Ectodermal cell (in vitro differentiated cells): Measurements from ENCODE around the gene CSMD2.

Experiments used
- H3K27ac ChIP-seq: 2 replicates; pipeline ENCODE4 v1.7.0; 2013; ENCODE audit warnings: mild to moderate bottlenecking, low read depth, low read length; ENCODE audit not compliant: insufficient read depth, poor library complexity, severe bottlenecking
- H3K27me3 ChIP-seq: 2 replicates; pipeline ENCODE4 v1.7.0; 2013; ENCODE audit warnings: mild to moderate bottlenecking, low read length; ENCODE audit not compliant: insufficient read depth, control insufficient read depth, poor library complexity, severe bottlenecking
- H3K36me3 ChIP-seq: one replicate; pipeline ENCODE4 v1.7.0; 2013; ENCODE audit warnings: low read length; ENCODE audit not compliant: control insufficient read depth, insufficient read depth
- H3K4me1 ChIP-seq: one replicate; pipeline ENCODE4 v1.7.0; 2013; ENCODE audit warnings: low read length; ENCODE audit not compliant: control insufficient read depth, insufficient read depth
- H3K4me3 ChIP-seq: 2 replicates; pipeline ENCODE4 v1.7.0; 2013; ENCODE audit warnings: low read depth, low read length, control low read depth; ENCODE audit not compliant: insufficient read depth
- H3K9me3 ChIP-seq: 2 replicates; pipeline ENCODE4 v1.7.0; 2013; ENCODE audit warnings: mild to moderate bottlenecking, low read length, moderate library complexity; ENCODE audit not compliant: control insufficient read depth
- whole genome bisulfite sequencing, 2 experiments: methylation state at CpG; one replicate each; pipeline ENCODE4 v1.1.7; 2013; ENCODE audit warnings: missing lambda C conversion rate in 2 of 2; 5-methylcytosine and 5-hydroxymethylcytosine counted together

CSMD2 gene

GRCh38 chr1:33916786-33917185 lies 248.2 kb downstream of the CSMD2 start:
- Histone ChIP-seq H3K27ac (no peak overlapping the region), H3K36me3 (no peaks in the 10 kb centered on the region), H3K4me3 (no peak overlapping the region), H3K9me3 (no peaks in the 10 kb centered on the region), H3K4me1 (no peaks in the 10 kb centered on the region), H3K27me3 (no peaks in the 10 kb centered on the region)
- WGBS, 2 experiments: 89 to 90% methylated on average over 11 of the region's 11 CpGs

- H3K9me3 ChIP-seq: no peaks in the 10 kb centered on the region
- H3K27me3 ChIP-seq: no peaks in the 10 kb centered on the region
- no peaks in the 10 kb centered on the region for H3K36me3 ChIP-seq
- no peaks in the 10 kb centered on the region for H3K4me1 ChIP-seq
- no peak overlapping the region for H3K27ac ChIP-seq
- no peak overlapping the region for H3K4me3 ChIP-seq
- WGBS, 2 experiments: 93 to 97% methylated on average over 2 of the region's 2 CpGs
Observed at GRCh38 chr1:33914531-33914930, 250.5 kb downstream of the CSMD2 start.

- 95 to 97% methylated on average over 11 of the region's 11 CpGs for WGBS, 2 experiments
Observed at GRCh38 chr1:33908324-33908956, 256.6 kb downstream of the CSMD2 start.

GRCh38 chr1:33906156-33906555 lies 258.9 kb downstream of the CSMD2 start:
- H3K27me3 ChIP-seq: no peaks in the 10 kb centered on the region
- peaks cover 15% of the 10 kb centered on the region for H3K4me1 ChIP-seq
- no peaks in the 10 kb centered on the region for H3K9me3 ChIP-seq
- no peaks in the 10 kb centered on the region for H3K36me3 ChIP-seq
- no peak overlapping the region for H3K27ac ChIP-seq
- no peak overlapping the region for H3K4me3 ChIP-seq
- 81 to 89% methylated on average over 1 of the region's 1 CpG for WGBS, 2 experiments

More at GRCh38 chr1:33908324-33908956, 256.6 kb downstream of the CSMD2 start:
- Histone ChIP-seq H3K4me1 (peaks cover 2% of the 10 kb centered on the region), H3K27ac (no peak overlapping the region), H3K9me3 (no peaks in the 10 kb centered on the region), H3K27me3 (no peaks in the 10 kb centered on the region), H3K4me3 (no peak overlapping the region), H3K36me3 (no peaks in the 10 kb centered on the region)

- H3K4me3 ChIP-seq: no peak overlapping the region
Observed at GRCh38 chr1:33905241-33905640, 259.8 kb downstream of the CSMD2 start.

GRCh38 chr1:33903210-33903589 lies 261.8 kb downstream of the CSMD2 start:
- Histone ChIP-seq H3K27ac (no peak overlapping the region), H3K4me3 (no peak overlapping the region), H3K4me1 (peaks cover 15% of the 10 kb centered on the region), H3K36me3 (no peaks in the 10 kb centered on the region), H3K9me3 (no peaks in the 10 kb centered on the region), H3K27me3 (no peaks in the 10 kb centered on the region)
- 60 to 63% methylated on average over 2 of the region's 2 CpGs for WGBS, 2 experiments

More at GRCh38 chr1:33905241-33905640, 259.8 kb downstream of the CSMD2 start:
- peaks cover 15% of the 10 kb centered on the region for H3K4me1 ChIP-seq
- no peaks in the 10 kb centered on the region for H3K9me3 ChIP-seq
- H3K27ac ChIP-seq: no peak overlapping the region
- WGBS, 2 experiments: 90 to 91% methylated on average over 3 of the region's 3 CpGs
- no peaks in the 10 kb centered on the region for H3K36me3 ChIP-seq
- H3K27me3 ChIP-seq: no peaks in the 10 kb centered on the region

GRCh38 chr1:33902486-33903209 lies 262.4 kb downstream of the CSMD2 start:
- Histone ChIP-seq H3K27me3 (no peaks in the 10 kb centered on the region), H3K4me1 (peaks cover 15% of the 10 kb centered on the region), H3K4me3 (no peak overlapping the region), H3K36me3 (no peaks in the 10 kb centered on the region), H3K9me3 (no peaks in the 10 kb centered on the region), H3K27ac (no peak overlapping the region)
- WGBS, 2 experiments: 81 to 87% methylated on average over 6 of the region's 6 CpGs

GRCh38 chr1:33899746-33900145 lies 265.3 kb downstream of the CSMD2 start:
- no peaks in the 10 kb centered on the region for H3K36me3 ChIP-seq
- no peaks in the 10 kb centered on the region for H3K9me3 ChIP-seq
- 91 to 93% methylated on average over 3 of the region's 3 CpGs for WGBS, 2 experiments
- H3K27ac ChIP-seq: no peak overlapping the region
- peaks cover 26% of the 10 kb centered on the region for H3K4me1 ChIP-seq
- no peak overlapping the region for H3K4me3 ChIP-seq
- no peaks in the 10 kb centered on the region for H3K27me3 ChIP-seq

GRCh38 chr1:33898881-33899280 lies 266.1 kb downstream of the CSMD2 start:
- 90 to 93% methylated on average over 9 of the region's 9 CpGs for WGBS, 2 experiments

GRCh38 chr1:33898406-33898805 lies 266.6 kb downstream of the CSMD2 start:
- H3K9me3 ChIP-seq: no peaks in the 10 kb centered on the region
- H3K27me3 ChIP-seq: no peaks in the 10 kb centered on the region
- no peaks in the 10 kb centered on the region for H3K36me3 ChIP-seq
- peaks cover 23% of the 10 kb centered on the region for H3K4me1 ChIP-seq
- H3K4me3 ChIP-seq: no peak overlapping the region
- 87 to 92% methylated on average over 3 of the region's 3 CpGs for WGBS, 2 experiments
- no peak overlapping the region for H3K27ac ChIP-seq

More at GRCh38 chr1:33898881-33899280, 266.1 kb downstream of the CSMD2 start:
- H3K36me3 ChIP-seq: no peaks in the 10 kb centered on the region
- peaks cover 26% of the 10 kb centered on the region for H3K4me1 ChIP-seq
- no peak overlapping the region for H3K4me3 ChIP-seq
- H3K27ac ChIP-seq: no peak overlapping the region
- no peaks in the 10 kb centered on the region for H3K9me3 ChIP-seq
- H3K27me3 ChIP-seq: no peaks in the 10 kb centered on the region
